Naive thymus-derived CD8-positive, alpha-beta T cell (primary cell): ENCODE measurements around the gene SHROOM3. TPM values are rescaled to one million over a fixed set of nuclear protein-coding genes. Genes with fewer than 3 reads are reported as not detected.

Experiments
- ATAC-seq, 2 donors: fragments of 150-1000 bp; cut with Tn5 transposase in 1 of 2; sonication (Bioruptor Pico), chemical (Tn5 transposase) in 1 of 2; 1 replicate in 1 of 2; 2 replicates in 1 of 2; pipeline ENCODE4 v1.10.0; 2021; ENCODE audit warnings: mild to moderate bottlenecking in 2 of 2, moderate library complexity in 2 of 2
- POLR2A ChIA-PET: fragments of 350-600 bp; sonication (Branson Sonifier 250); formaldehyde crosslinking; loops from one replicate; lab custom pipeline; 2021; ENCODE audit warnings: antibody characterized with exemption; lab: Charles Lee
- DNase-seq, 10 donors: peaks; one replicate each; pipeline versions ENCODE4 v3.0.0 to v3.0.0-alpha.2; 2020 to 2022
- H3K27ac Mint-ChIP-seq, 10 donors: one replicate each; pipeline ENCODE4 v1.8.0; 2020 to 2022; ENCODE audit warnings: mild to moderate bottlenecking in 10 of 10, mixed read lengths in 10 of 10, moderate library complexity in 4 of 10, inconsistent platforms in 1 of 10
- H3K27me3 Mint-ChIP-seq, 5 donors: one replicate each; pipeline ENCODE4 v1.8.0; 2021 to 2022; ENCODE audit warnings: mixed read lengths in 5 of 5
- H3K36me3 Mint-ChIP-seq, 3 donors: one replicate each; pipeline ENCODE4 v1.8.0; 2020 to 2022; ENCODE audit warnings: mixed read lengths in 3 of 3, mild to moderate bottlenecking in 2 of 3, inconsistent platforms in 1 of 3
- H3K4me1 Mint-ChIP-seq, 4 donors: one replicate each; pipeline ENCODE4 v1.8.0; 2021 to 2022; ENCODE audit warnings: mixed read lengths in 4 of 4
- H3K4me3 Mint-ChIP-seq, 10 donors: one replicate each; pipeline ENCODE4 v1.8.0; 2020 to 2022; ENCODE audit warnings: mild to moderate bottlenecking in 10 of 10, mixed read lengths in 10 of 10, moderate library complexity in 6 of 10, inconsistent platforms in 1 of 10
- H3K9me3 Mint-ChIP-seq, 9 donors: one replicate each; pipeline ENCODE4 v1.8.0; 2020 to 2022; ENCODE audit warnings: mixed read lengths in 9 of 9, mild to moderate bottlenecking in 3 of 9, inconsistent platforms in 1 of 9, moderate library complexity in 1 of 9
- polyA plus RNA-seq, 3 donors: library from polyadenylated mRNA; unstranded; fragments of 300-500 nt; fragmentation: Illumina TruSeq; gene quantifications; one replicate each; pipeline ENCODE4 v1.2.3, GENCODE V29; 2021
- total RNA-seq, 8 experiments: library from RNA in 2 of 8; stranded (reverse) in 2 of 8; gene quantifications; one replicate each; pipeline ENCODE4 v1.2.3 and lab custom pipeline; 2021 to 2026

SHROOM3 gene
- total and polyA plus RNA-seq, 5 experiments from 2014 or later: not detected

- DNase-seq (no peak), ATAC-seq (no peak)
- H3K4me3 Mint-ChIP-seq: no peak overlapping the region
Measured at GRCh38 chr4:76741663-76742020, 306.6 kb downstream of the SHROOM3 start.

GRCh38 chr4:76744241-76744921 is 309.4 kb downstream of the SHROOM3 start:
- Mint-ChIP-seq H3K9me3 (no peaks in the 10 kb centered on the region), H3K4me3 (no peak overlapping the region), H3K4me1 (peaks cover 0 to 6% (median 0%) of the 10 kb centered on the region in 4 donors), H3K27ac (no peak overlapping the region), H3K36me3 (no peaks in the 10 kb centered on the region), H3K27me3 (peaks cover 2 to 11% (median 3%) of the 10 kb centered on the region in 5 donors)
- POLR2A ChIA-PET: no interaction called here
- DNase-seq: no peak
- no peak for ATAC-seq

More at GRCh38 chr4:76741663-76742020, 306.6 kb downstream of the SHROOM3 start:
- no peak overlapping the region for H3K27ac Mint-ChIP-seq
- H3K4me1 Mint-ChIP-seq: no peaks in the 10 kb centered on the region
- H3K27me3 Mint-ChIP-seq: peaks cover 0 to 11% (median 0%) of the 10 kb centered on the region in 5 donors
- H3K9me3 Mint-ChIP-seq: no peaks in the 10 kb centered on the region
- no peaks in the 10 kb centered on the region for H3K36me3 Mint-ChIP-seq
- POLR2A ChIA-PET: no interaction called here

DNA sequence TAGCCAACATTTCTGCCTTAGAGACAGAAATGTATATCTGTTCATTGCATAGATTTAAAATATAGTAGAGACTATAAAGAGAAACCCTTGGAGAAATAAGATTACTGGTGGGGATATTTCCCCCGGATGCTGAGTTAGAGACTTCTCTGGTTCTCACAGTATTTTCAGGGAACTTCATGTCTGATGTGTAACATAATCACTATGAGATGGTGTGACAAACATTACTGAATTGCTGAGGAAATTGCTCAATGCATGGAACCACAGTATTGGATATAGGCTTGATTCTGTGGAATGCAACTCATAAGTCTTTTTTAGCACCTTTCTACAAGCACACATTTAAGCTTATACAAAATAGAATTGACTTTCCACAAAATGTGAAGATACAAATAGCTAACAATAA is 310.2 kb downstream of the SHROOM3 start:
- no peaks in the 10 kb centered on the region for H3K9me3 Mint-ChIP-seq
- DNase-seq: no peak
- H3K27ac Mint-ChIP-seq: no peak overlapping the region
- peaks cover 6 to 19% (median 9%) of the 10 kb centered on the region in 5 donors for H3K27me3 Mint-ChIP-seq
- H3K4me1 Mint-ChIP-seq: peaks cover 0 to 6% (median 0%) of the 10 kb centered on the region in 4 donors
- POLR2A ChIA-PET: no interaction called here
- H3K4me3 Mint-ChIP-seq: no peak overlapping the region
- ATAC-seq: no peak
- no peaks in the 10 kb centered on the region for H3K36me3 Mint-ChIP-seq

- ATAC-seq (no peak), DNase-seq (no peak)
- Mint-ChIP-seq H3K9me3 (peaks cover 0 to 10% (median 5%) of the 10 kb centered on the region in 9 donors), H3K36me3 (peaks cover 0 to 9% (median 5%) of the 10 kb centered on the region in 3 donors), H3K4me3 (no peak overlapping the region), H3K27ac (no peak overlapping the region), H3K27me3 (peaks cover 9 to 34% (median 13%) of the 10 kb centered on the region in 5 donors), H3K4me1 (peaks cover 0 to 7% (median 0%) of the 10 kb centered on the region in 4 donors)
- POLR2A ChIA-PET: no interaction called here
Measured at GRCh38 chr4:76747563-76747962, 312.5 kb downstream of the SHROOM3 start.

- peaks cover 0 to 12% (median under 1%) of the 10 kb centered on the region in 4 donors for H3K4me1 Mint-ChIP-seq
- peak in 1 of 10 donors; percentile 16 for DNase-seq
- no peak for ATAC-seq
- H3K4me3 Mint-ChIP-seq: no peak overlapping the region
- H3K36me3 Mint-ChIP-seq: peaks cover 0 to 9% (median 5%) of the 10 kb centered on the region in 3 donors
- peaks cover 0 to 10% (median 5%) of the 10 kb centered on the region in 9 donors for H3K9me3 Mint-ChIP-seq
- no peak overlapping the region for H3K27ac Mint-ChIP-seq
- H3K27me3 Mint-ChIP-seq: peaks cover 12 to 34% (median 16%) of the 10 kb centered on the region in 5 donors
- POLR2A ChIA-PET: no interaction called here
Measured at GRCh38 chr4:76748649-76749048, 313.6 kb downstream of the SHROOM3 start.

DNA sequence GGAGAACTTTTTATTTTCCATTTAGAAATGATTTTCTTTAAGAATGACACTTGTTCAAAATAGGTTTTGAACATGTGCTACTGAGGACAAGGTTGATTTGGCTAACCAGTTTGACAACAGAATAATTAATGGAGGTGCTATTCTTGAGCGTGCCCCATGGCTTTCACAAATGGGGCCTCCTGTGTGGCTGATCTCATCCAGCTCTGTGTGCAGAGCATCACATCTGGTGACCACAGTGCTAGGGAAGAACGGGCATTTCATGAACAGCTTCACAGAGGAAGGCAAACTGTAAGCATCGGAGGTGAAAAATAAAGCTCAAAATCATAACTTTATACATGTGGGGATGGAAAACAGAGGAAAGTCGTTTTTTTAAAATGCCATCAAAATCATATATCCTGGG is 314.3 kb downstream of the SHROOM3 start:
- Mint-ChIP-seq H3K36me3 (peaks cover 0 to 9% (median 5%) of the 10 kb centered on the region in 3 donors), H3K4me3 (no peak overlapping the region), H3K9me3 (peaks cover 0 to 10% (median 5%) of the 10 kb centered on the region in 9 donors), H3K27me3 (peaks cover 12 to 34% (median 17%) of the 10 kb centered on the region in 5 donors), H3K4me1 (peaks cover 0 to 12% (median under 1%) of the 10 kb centered on the region in 4 donors), H3K27ac (no peak overlapping the region)
- ATAC-seq: no peak
- POLR2A ChIA-PET: no interaction called here
- no peak for DNase-seq

- no peak overlapping the region for H3K27ac Mint-ChIP-seq
- no peak for ATAC-seq
- H3K4me1 Mint-ChIP-seq: peaks cover 0 to 12% (median under 1%) of the 10 kb centered on the region in 4 donors
- peaks cover 0 to 10% (median 5%) of the 10 kb centered on the region in 9 donors for H3K9me3 Mint-ChIP-seq
- H3K27me3 Mint-ChIP-seq: peaks cover 12 to 34% (median 17%) of the 10 kb centered on the region in 5 donors
- H3K36me3 Mint-ChIP-seq: peaks cover 0 to 9% (median 5%) of the 10 kb centered on the region in 3 donors
- POLR2A ChIA-PET: no interaction called here
- no peak overlapping the region for H3K4me3 Mint-ChIP-seq
- no peak for DNase-seq
Measured at GRCh38 chr4:76750716-76751115, 315.7 kb downstream of the SHROOM3 start.

GRCh38 chr4:76751612-76752343 is 316.7 kb downstream of the SHROOM3 start:
- Mint-ChIP-seq H3K27me3 (peaks cover 12 to 34% (median 20%) of the 10 kb centered on the region in 5 donors), H3K9me3 (peaks cover 0 to 10% (median 5%) of the 10 kb centered on the region in 9 donors), H3K27ac (no peak overlapping the region), H3K36me3 (peaks cover 0 to 9% (median 5%) of the 10 kb centered on the region in 3 donors), H3K4me3 (no peak overlapping the region), H3K4me1 (peaks cover 0 to 12% (median under 1%) of the 10 kb centered on the region in 4 donors)
- no peak for ATAC-seq
- DNase-seq: no peak
- POLR2A ChIA-PET: no interaction called here

GRCh38 chr4:76752861-76753501 is 318.0 kb downstream of the SHROOM3 start:
- peaks cover 0 to 10% (median 5%) of the 10 kb centered on the region in 9 donors for H3K9me3 Mint-ChIP-seq
- peaks cover 12 to 34% (median 20%) of the 10 kb centered on the region in 5 donors for H3K27me3 Mint-ChIP-seq
- no peak for ATAC-seq
- peaks cover 0 to 9% (median 5%) of the 10 kb centered on the region in 3 donors for H3K36me3 Mint-ChIP-seq
- H3K4me3 Mint-ChIP-seq: no peak overlapping the region
- DNase-seq: no peak
- H3K4me1 Mint-ChIP-seq: peaks cover 0 to 12% (median under 1%) of the 10 kb centered on the region in 4 donors
- POLR2A ChIA-PET: no interaction called here
- peak overlapping the region in 3 of 10 donors; percentile 4 to 75 (median 21) for H3K27ac Mint-ChIP-seq

GRCh38 chr4:76753814-76754213 is 318.8 kb downstream of the SHROOM3 start:
- H3K9me3 Mint-ChIP-seq: peaks cover 0 to 10% (median 5%) of the 10 kb centered on the region in 9 donors
- POLR2A ChIA-PET: no interaction called here
- DNase-seq: no peak

DNA sequence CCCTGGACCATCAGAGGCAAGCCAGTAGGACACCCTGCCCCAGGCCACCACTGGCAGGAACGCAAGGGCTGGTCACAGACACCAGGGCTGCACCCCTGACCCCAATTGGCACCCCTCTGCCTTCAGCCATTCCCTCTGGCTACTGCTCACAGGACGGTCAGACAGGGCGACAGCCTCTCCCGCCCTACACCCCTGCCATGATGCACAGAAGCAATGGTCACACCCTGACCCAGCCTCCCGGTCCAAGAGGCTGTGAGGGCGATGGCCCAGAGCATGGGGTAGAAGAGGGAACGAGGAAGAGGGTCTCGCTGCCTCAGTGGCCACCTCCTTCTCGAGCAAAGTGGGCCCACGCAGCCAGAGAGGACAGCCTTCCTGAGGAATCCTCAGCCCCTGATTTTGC is 319.4 kb downstream of the SHROOM3 start:
- Mint-ChIP-seq H3K27me3 (peaks cover 10 to 23% (median 17%) of the 10 kb centered on the region in 5 donors), H3K4me3 (no peak overlapping the region), H3K9me3 (peaks cover 0 to 10% (median 5%) of the 10 kb centered on the region in 9 donors), H3K4me1 (peaks cover 0 to 6% (median under 1%) of the 10 kb centered on the region in 4 donors), H3K36me3 (peaks cover 0 to 9% (median 5%) of the 10 kb centered on the region in 3 donors), H3K27ac (no peak overlapping the region)
- no peak for DNase-seq
- POLR2A ChIA-PET: no interaction called here
- ATAC-seq: no peak

More at GRCh38 chr4:76753814-76754213, 318.8 kb downstream of the SHROOM3 start:
- peaks cover 0 to 9% (median 5%) of the 10 kb centered on the region in 3 donors for H3K36me3 Mint-ChIP-seq
- H3K4me1 Mint-ChIP-seq: peaks cover 0 to 9% (median under 1%) of the 10 kb centered on the region in 4 donors
- H3K4me3 Mint-ChIP-seq: no peak overlapping the region
- peaks cover 12 to 29% (median 18%) of the 10 kb centered on the region in 5 donors for H3K27me3 Mint-ChIP-seq
- no peak for ATAC-seq
- peak overlapping the region in 1 of 10 donors; percentile 28 for H3K27ac Mint-ChIP-seq

GRCh38 chr4:76755756-76756155 is 320.7 kb downstream of the SHROOM3 start:
- Mint-ChIP-seq H3K27me3 (peaks cover 3 to 13% (median 11%) of the 10 kb centered on the region in 5 donors), H3K36me3 (peaks cover 0 to 9% (median 5%) of the 10 kb centered on the region in 3 donors), H3K27ac (no peak overlapping the region), H3K9me3 (peaks cover 0 to 10% (median 5%) of the 10 kb centered on the region in 9 donors), H3K4me3 (no peak overlapping the region), H3K4me1 (peaks cover 0 to 6% (median under 1%) of the 10 kb centered on the region in 4 donors)
- no peak for DNase-seq
- ATAC-seq: no peak
- POLR2A ChIA-PET: no interaction called here
